ENCODE results near the gene MRPL53.

MRPL53 gene

GRCh38 chr2:74424139-74424992 lies 48.1 kb downstream of the MRPL53 start:
- no peak for FAIRE-seq

GRCh38 chr2:74423231-74424095 lies 49.0 kb downstream of the MRPL53 start:
- no peak for FAIRE-seq

Measured in G401.6 (cell line).